Tibial nerve (tissue), 4 donors: ENCODE results near the gene C1orf159. TPM values are rescaled to one million over a fixed set of nuclear protein-coding genes. Genes with fewer than 3 reads are reported as not detected.
A peak's percentile ranks its signal among the peaks of the same experiment; 100 is the strongest.

Experiments used
- DNase-seq, 2 donors: peaks; one replicate each; pipeline ENCODE4 v3.0.0-alpha.2; 2019; ENCODE audit warnings: low spot score in 2 of 2
- H3K27ac ChIP-seq, 4 donors: fragments of 200-600 bp; sonication (generic) in 3 of 4; one replicate each; pipeline ENCODE4 v1.5.1; 2017 to 2019; ENCODE audit warnings: mild to moderate bottlenecking in 1 of 4
- H3K27me3 ChIP-seq, 2 donors: fragments of 200-600 bp; sonication (generic) in 1 of 2; one replicate each; pipeline versions ENCODE4 v1.5.1 to v1.6.0; 2017 to 2019
- H3K36me3 ChIP-seq, 3 donors: fragments of 200-600 bp; sonication (generic); one replicate each; pipeline ENCODE4 v1.5.1; 2018 to 2019
- H3K4me1 ChIP-seq, 4 donors: fragments of 200-600 bp; sonication (generic) in 3 of 4; one replicate each; pipeline ENCODE4 v1.5.1; 2017 to 2019
- H3K4me3 ChIP-seq, 4 donors: fragments of 200-600 bp; sonication (generic) in 3 of 4; one replicate each; pipeline ENCODE4 v1.5.1; 2017 to 2019; ENCODE audit warnings: mild to moderate bottlenecking in 1 of 4, moderate library complexity in 1 of 4
- H3K9me3 ChIP-seq, 4 donors: fragments of 200-600 bp; sonication (generic) in 3 of 4; one replicate each; pipeline ENCODE4 v1.5.1; 2017 to 2019
- EP300 ChIP-seq, 2 donors: sonication (generic); formaldehyde crosslinking; IDR thresholded peaks; one replicate each; pipeline ENCODE4 v1.6.1; 2017; ENCODE audit warnings: antibody characterized with exemption in 2 of 2, mild to moderate bottlenecking in 1 of 2
- POLR2A ChIP-seq, 2 donors: fragments of 450-650 bp; IDR thresholded peaks; one replicate each; pipeline ENCODE4 v1.6.1; 2017; ENCODE audit warnings: antibody characterized with exemption in 2 of 2, mild to moderate bottlenecking in 2 of 2, moderate library complexity in 2 of 2
- WGBS, 2 donors: methylation state at CpG; one replicate each; pipeline ENCODE4 v1.1.5; 2018; 5-methylcytosine and 5-hydroxymethylcytosine counted together
- total RNA-seq, 4 donors: library from RNA; depleted of rRNA; stranded (reverse); fragments of >200 nt; gene quantifications; one replicate each; pipeline ENCODE4 v1.1.0, GENCODE V29; 2016
- TF ChIP-seq, protein P1 (sequence below), 5 experiments: fragments of 200-600 bp in 3 of 5; fragments of 450-650 bp in 2 of 5; sonication (generic) in 3 of 5; IDR thresholded peaks; one replicate each; pipeline ENCODE4 v1.5.1; 2016 to 2019; ENCODE audit warnings: antibody characterized with exemption in 5 of 5, mild to moderate bottlenecking in 3 of 5, moderate library complexity in 2 of 5

Gene C1orf159
- total RNA-seq, 4 donors from 2014 or later, result 18.4 to 29.4 (median 23.1) TPM

DNA sequence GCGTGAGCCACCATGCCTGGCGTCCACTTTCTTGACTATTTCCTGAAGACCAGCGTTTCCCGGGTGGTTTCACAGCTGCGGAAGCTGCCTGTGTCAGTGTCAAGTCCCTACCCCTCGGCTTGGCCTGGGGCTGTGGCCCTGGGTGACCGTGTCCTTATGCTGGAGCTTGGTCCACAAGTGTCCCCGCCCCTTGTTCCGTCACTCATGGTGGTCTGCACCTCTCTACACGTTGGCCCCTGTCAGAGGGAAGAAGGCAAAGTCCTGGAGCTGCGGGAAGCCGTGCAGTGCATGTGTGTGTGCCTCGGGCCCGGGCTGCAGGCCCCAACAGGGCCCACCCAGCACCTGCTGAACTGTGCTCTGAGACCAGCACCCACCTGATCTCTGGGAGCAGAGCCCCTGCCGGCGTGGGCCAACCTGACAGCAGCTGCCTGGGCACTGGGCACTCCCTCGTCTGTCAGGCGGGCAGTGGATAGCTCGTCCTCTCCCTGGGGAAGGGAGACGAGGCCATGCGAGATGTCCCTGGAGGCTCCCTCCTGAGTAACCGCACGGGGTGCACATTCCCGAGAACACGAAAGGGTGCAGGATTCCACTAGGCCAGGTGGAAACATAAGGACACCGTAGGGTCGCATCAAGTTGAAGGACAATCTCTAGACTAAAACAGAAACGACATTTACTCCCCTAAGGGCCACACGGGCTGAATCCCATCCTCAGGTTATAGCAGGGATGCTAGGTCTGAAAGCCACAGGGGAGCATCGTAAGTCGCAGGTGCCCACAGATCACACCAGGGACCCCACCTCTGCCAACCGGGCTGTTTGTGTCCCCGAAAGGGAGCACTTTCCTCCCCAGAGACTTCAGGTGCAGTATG lies 2.4 kb upstream of the C1orf159 start:
- 76 to 79% methylated on average over 30 to 32 of the region's 33 CpGs for WGBS, 2 donors
- no peak for TF ChIP-seq POLR2A (IDR thresholded peaks at IDR 0.05)
- TF ChIP-seq EP300 (IDR thresholded peaks at IDR 0.05), result no peak
- no peak for DNase-seq
- Histone ChIP-seq H3K27me3 (peaks cover 0 to 7% of the 10 kb centered on the region in 2 donors), H3K4me1 (peaks cover 0 to 32% (median 10%) of the 10 kb centered on the region in 4 donors), H3K36me3 (peaks cover 0 to 8% (median 0%) of the 10 kb centered on the region in 3 donors), H3K4me3 (no peak overlapping the region), H3K9me3 (peaks cover 0 to 4% (median 0%) of the 10 kb centered on the region in 4 donors), H3K27ac (no peak overlapping the region)

DNA sequence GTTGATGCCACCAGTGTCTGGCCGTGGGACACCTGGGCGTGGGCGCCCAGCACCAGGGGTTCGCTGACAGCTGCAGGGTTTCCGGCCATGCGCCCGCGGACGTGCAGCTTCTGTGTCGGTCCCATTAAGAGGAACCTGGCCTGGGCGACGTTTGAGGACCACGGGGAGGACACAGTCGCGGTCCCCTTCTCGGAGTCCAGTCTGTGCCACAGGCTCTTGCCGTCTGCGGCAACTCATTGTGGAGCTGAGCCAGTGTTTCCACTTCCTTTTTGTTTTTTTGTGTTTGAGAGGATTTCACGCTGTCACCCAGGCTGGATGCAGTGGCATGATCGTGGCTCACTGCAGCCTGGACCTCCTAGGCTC lies 1.6 kb upstream of the C1orf159 start:
- peaks cover 0 to 7% of the 10 kb centered on the region in 2 donors for H3K27me3 ChIP-seq
- 70 to 79% methylated on average over 17 to 20 of the region's 20 CpGs for WGBS, 2 donors
- peaks cover 0 to 30% (median 7%) of the 10 kb centered on the region in 4 donors for H3K4me1 ChIP-seq
- peaks cover 0 to 16% (median 0%) of the 10 kb centered on the region in 3 donors for H3K36me3 ChIP-seq
- H3K9me3 ChIP-seq, result peaks cover 0 to 9% (median 0%) of the 10 kb centered on the region in 4 donors
- no peak for DNase-seq
- no peak overlapping the region for H3K27ac ChIP-seq
- TF ChIP-seq EP300 (IDR thresholded peaks at IDR 0.05) (no peak), POLR2A (IDR thresholded peaks at IDR 0.05) (no peak)
- TF ChIP-seq, protein P1, sequence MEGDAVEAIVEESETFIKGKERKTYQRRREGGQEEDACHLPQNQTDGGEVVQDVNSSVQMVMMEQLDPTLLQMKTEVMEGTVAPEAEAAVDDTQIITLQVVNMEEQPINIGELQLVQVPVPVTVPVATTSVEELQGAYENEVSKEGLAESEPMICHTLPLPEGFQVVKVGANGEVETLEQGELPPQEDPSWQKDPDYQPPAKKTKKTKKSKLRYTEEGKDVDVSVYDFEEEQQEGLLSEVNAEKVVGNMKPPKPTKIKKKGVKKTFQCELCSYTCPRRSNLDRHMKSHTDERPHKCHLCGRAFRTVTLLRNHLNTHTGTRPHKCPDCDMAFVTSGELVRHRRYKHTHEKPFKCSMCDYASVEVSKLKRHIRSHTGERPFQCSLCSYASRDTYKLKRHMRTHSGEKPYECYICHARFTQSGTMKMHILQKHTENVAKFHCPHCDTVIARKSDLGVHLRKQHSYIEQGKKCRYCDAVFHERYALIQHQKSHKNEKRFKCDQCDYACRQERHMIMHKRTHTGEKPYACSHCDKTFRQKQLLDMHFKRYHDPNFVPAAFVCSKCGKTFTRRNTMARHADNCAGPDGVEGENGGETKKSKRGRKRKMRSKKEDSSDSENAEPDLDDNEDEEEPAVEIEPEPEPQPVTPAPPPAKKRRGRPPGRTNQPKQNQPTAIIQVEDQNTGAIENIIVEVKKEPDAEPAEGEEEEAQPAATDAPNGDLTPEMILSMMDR (IDR thresholded peaks at IDR 0.05), result no peak
- H3K4me3 ChIP-seq, result no peak overlapping the region

DNA sequence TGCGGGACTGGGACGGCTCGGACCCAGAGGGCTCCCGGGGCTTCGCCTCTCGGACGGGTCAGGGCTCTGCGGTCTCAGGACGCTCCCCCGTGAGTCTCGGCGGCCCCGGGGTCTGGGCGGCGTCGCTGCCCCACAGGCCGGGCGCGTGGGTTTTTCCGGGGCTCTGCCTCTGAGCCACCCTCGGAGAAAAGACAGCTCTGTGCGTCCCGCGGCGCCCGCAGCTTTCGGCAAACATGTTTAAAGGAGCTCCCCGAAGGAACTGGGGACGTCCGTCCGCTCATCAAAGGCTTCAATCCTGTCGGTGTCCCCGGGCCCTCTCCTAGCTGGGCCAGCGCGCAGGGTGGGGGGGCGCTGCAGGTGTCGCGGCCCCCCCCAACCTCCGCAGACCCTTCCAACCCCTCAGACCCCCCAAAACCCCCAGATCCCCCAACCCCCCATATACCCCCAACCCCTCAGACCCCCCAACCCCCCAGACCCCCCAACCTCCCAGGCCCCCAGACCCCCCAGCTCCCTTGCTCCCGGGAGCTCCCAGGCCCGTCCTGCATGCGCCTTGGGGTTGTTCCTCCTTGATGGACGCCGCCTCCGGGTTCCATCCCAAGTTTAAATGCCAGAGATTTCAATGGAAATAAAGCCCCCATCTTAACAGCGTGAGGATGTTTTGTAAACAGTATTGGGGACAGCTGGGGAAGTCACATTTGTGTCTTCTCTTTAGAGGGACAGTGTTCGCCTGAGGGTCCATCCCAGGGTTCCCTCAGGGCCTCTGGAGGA lies 996 bp upstream of the C1orf159 start:
- peaks cover 0 to 7% of the 10 kb centered on the region in 2 donors for H3K27me3 ChIP-seq
- TF ChIP-seq EP300 (IDR thresholded peaks at IDR 0.05) (no peak), POLR2A (IDR thresholded peaks at IDR 0.05) (no peak)
- TF ChIP-seq, protein P1 (IDR thresholded peaks at IDR 0.05), result no peak
- peak overlapping the region in 2 of 4 donors; percentile 45 to 88 for H3K27ac ChIP-seq
- peaks cover 0 to 24% (median 4%) of the 10 kb centered on the region in 4 donors for H3K4me1 ChIP-seq
- 15 to 34% methylated on average over 10 to 32 of the region's 47 CpGs for WGBS, 2 donors
- peak overlapping the region; percentile 53 to 99 (median 86) for H3K4me3 ChIP-seq
- DNase-seq, result no peak
- peaks cover 0 to 22% (median 0%) of the 10 kb centered on the region in 3 donors for H3K36me3 ChIP-seq
- H3K9me3 ChIP-seq, result peaks cover 0 to 9% (median 0%) of the 10 kb centered on the region in 4 donors

DNA sequence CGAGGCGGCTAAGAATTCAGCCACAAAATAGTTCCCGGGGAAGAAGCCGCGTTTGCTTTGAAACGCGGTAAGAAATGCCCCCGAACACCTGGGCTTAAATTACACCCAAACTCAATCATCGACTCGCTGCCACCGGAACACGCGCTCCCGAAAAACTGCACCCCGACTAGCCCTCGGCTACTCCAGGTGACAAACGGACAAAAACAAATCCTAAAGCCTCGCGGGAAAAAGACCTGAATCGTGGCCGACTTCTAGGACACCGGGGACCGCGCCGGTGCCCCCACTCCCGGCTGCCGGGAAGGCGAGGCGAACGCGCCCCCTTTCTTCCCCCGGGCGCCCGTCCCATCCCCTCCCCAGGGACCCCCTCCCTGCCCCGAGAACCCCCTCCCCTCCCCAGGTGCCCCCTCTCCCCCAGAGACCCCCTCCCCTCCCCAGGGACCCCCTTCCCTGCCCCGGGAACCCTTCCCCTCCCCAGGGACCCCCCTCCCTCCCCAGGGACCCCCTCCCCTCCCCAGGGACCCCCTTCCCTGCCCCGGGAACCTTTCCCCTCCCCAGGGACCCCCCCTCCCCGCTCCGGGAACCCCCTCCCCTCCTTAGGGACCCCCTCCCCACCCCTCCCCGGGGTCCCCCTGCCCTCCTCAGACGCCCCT lies 628 bp downstream of the C1orf159 start:
- TF ChIP-seq, protein P1 (IDR thresholded peaks at IDR 0.05), result no peak
- no peak for TF ChIP-seq POLR2A (IDR thresholded peaks at IDR 0.05)
- TF ChIP-seq EP300 (IDR thresholded peaks at IDR 0.05), result no peak
- no peak for DNase-seq
- H3K27ac ChIP-seq, result peak overlapping the region; percentile 67 to 88 (median 76)

DNA sequence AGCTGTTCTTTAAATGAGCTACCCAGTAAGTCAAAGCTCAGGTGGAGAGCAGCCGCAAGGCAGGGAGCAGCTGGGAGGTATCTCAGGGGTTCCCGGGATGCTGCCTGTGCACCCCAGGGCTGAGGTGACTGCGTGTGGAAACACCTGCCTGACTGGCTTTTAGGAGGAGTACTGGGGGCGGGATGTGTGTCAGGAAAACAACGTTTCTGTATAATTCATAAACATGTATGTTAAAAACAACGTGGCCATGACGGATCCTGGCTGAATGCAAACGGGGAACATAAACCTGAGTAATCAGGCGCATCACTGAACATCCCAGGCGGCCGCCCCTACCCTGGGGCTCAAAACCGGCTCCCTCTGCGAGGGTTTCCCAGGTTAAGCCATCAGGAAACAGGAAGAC lies 1.5 kb downstream of the C1orf159 start:
- TF ChIP-seq EP300 (IDR thresholded peaks at IDR 0.05) (no peak), POLR2A (IDR thresholded peaks at IDR 0.05) (no peak)
- TF ChIP-seq, protein P1 (IDR thresholded peaks at IDR 0.05), result no peak
- Histone ChIP-seq H3K36me3 (peaks cover 0 to 32% (median 0%) of the 10 kb centered on the region in 3 donors), H3K27me3 (peaks cover 0 to 7% of the 10 kb centered on the region in 2 donors), H3K4me3 (no peak overlapping the region), H3K27ac (no peak overlapping the region), H3K9me3 (peaks cover 0 to 9% (median 0%) of the 10 kb centered on the region in 4 donors), H3K4me1 (peaks cover 0 to 21% (median 3%) of the 10 kb centered on the region in 4 donors)
- no peak for DNase-seq
- 89 to 91% methylated on average over 13 of the region's 13 CpGs for WGBS, 2 donors

More for the DNA sequence above, 628 bp downstream of the C1orf159 start:
- Histone ChIP-seq H3K9me3 (peaks cover 0 to 9% (median 0%) of the 10 kb centered on the region in 4 donors), H3K4me1 (peaks cover 0 to 21% (median 3%) of the 10 kb centered on the region in 4 donors), H3K27me3 (peaks cover 0 to 7% of the 10 kb centered on the region in 2 donors), H3K36me3 (peaks cover 0 to 32% (median 0%) of the 10 kb centered on the region in 3 donors), H3K4me3 (peak overlapping the region; percentile 68 to 99 (median 86))
- 4 to 5% methylated on average over 22 to 24 of the region's 41 CpGs for WGBS, 2 donors
